T-cell (primary cell): ENCODE results near the gene SYP. TPM values are rescaled to one million over a fixed set of nuclear protein-coding genes. Genes with fewer than 3 reads are reported as not detected.

Source experiments
- ATAC-seq, 4 experiments: fragments of 200-7000 bp in 3 of 4; fragments of 150-1000 bp in 1 of 4; cut with Tn5 transposase; replicated peaks in 1 of 4; 1 replicate in 3 of 4; 2 replicates in 1 of 4; pipeline ENCODE4 v1.10.0; 2021; ENCODE audit warnings: moderate library complexity in 3 of 4, mild to moderate bottlenecking in 2 of 4, moderate number of reproducible peaks in 1 of 4
- CTCF ChIA-PET, 2 donors: fragments of 300-600 bp; sonication (Branson Sonifier 250); formaldehyde crosslinking; loops; one replicate each; lab custom pipeline; 2022; ENCODE audit warnings: antibody characterized with exemption in 2 of 2; lab: Charles Lee
- POLR2A ChIA-PET, 2 donors: fragments of 300-600 bp; sonication (Branson Sonifier 250); formaldehyde crosslinking; loops; one replicate each; lab custom pipeline; 2022; ENCODE audit warnings: antibody characterized with exemption in 2 of 2; lab: Charles Lee
- DNase-seq, 35 experiments: peaks; one replicate each; pipeline versions ENCODE4 v3.0.0 to v3.0.0-alpha.2; 2013 to 2023
- H3K27ac ChIP-seq: one replicate; pipeline ENCODE4 v1.5.1; 2013; ENCODE audit warnings: low read length
- H3K27me3 ChIP-seq, 2 experiments: replicated peaks in 1 of 2; 1 replicate in 1 of 2; 2 replicates in 1 of 2; pipeline versions ENCODE4 v1.6.1 to v1.7.0; 2013; ENCODE audit warnings: low read length in 1 of 2, mixed read lengths in 1 of 2; ENCODE audit not compliant: control insufficient read depth in 2 of 2, insufficient read depth in 2 of 2; ENCODE audit errors: extremely low read depth in 1 of 2
- H3K36me3 ChIP-seq, 2 donors: 1 replicate in 1 of 2; 2 replicates in 1 of 2; pipeline versions ENCODE4 v1.6.1 to v1.7.0; 2013; ENCODE audit warnings: low read length in 1 of 2; ENCODE audit not compliant: control insufficient read depth in 2 of 2, insufficient read depth in 1 of 2; ENCODE audit errors: extremely low read depth in 1 of 2
- H3K4me1 ChIP-seq, 2 experiments: 1 replicate in 1 of 2; 2 replicates in 1 of 2; pipeline versions ENCODE4 v1.6.1 to v1.7.0; 2013; ENCODE audit warnings: low read length in 2 of 2, mixed read lengths in 1 of 2; ENCODE audit not compliant: insufficient read depth in 2 of 2, control insufficient read depth in 1 of 2; ENCODE audit errors: extremely low read depth in 1 of 2
- H3K4me3 ChIP-seq, 2 donors: 1 replicate in 1 of 2; 2 replicates in 1 of 2; pipeline versions ENCODE4 v1.5.1 to v1.7.0; 2013; ENCODE audit warnings: mild to moderate bottlenecking in 2 of 2, low read length in 1 of 2, moderate library complexity in 1 of 2; ENCODE audit not compliant: control insufficient read depth in 1 of 2; ENCODE audit errors: extremely low read depth in 1 of 2
- H3K9me3 ChIP-seq: 2 replicates; pipeline ENCODE4 v1.7.0; 2013
- H3K27ac Mint-ChIP-seq, 2 donors: one replicate each; pipeline ENCODE4 v1.8.0; 2020 to 2021; ENCODE audit warnings: mild to moderate bottlenecking in 2 of 2, mixed read lengths in 2 of 2
- H3K27me3 Mint-ChIP-seq, 2 donors: one replicate each; pipeline ENCODE4 v1.8.0; 2021 to 2022; ENCODE audit warnings: mixed read lengths in 2 of 2
- H3K36me3 Mint-ChIP-seq: one replicate; pipeline ENCODE4 v1.8.0; 2021; ENCODE audit warnings: mixed read lengths
- H3K4me1 Mint-ChIP-seq, 3 donors: one replicate each; pipeline ENCODE4 v1.8.0; 2020 to 2022; ENCODE audit warnings: mixed read lengths in 3 of 3, mild to moderate bottlenecking in 1 of 3
- H3K4me3 Mint-ChIP-seq, 3 donors: one replicate each; pipeline ENCODE4 v1.8.0; 2020 to 2022; ENCODE audit warnings: mild to moderate bottlenecking in 3 of 3, mixed read lengths in 3 of 3, moderate library complexity in 3 of 3
- H3K9me3 Mint-ChIP-seq, 3 donors: one replicate each; pipeline ENCODE4 v1.8.0; 2020 to 2022; ENCODE audit warnings: mixed read lengths in 3 of 3
- WGBS: methylation state at CpG from one replicate; pipeline ENCODE4 v1.1.5; 2013; ENCODE audit warnings: missing lambda C conversion rate; ENCODE audit not compliant: insufficient coverage; 5-methylcytosine and 5-hydroxymethylcytosine counted together
- total RNA-seq, 35 experiments: library from RNA in 6 of 35; stranded (reverse) in 6 of 35; fragments of 120-200 nt in 1 of 35; gene quantifications; one replicate each; pipeline versions ENCODE4 v1.2.1 to v1.2.4 and lab custom pipeline; 2013 to 2026

Gene SYP
- total RNA-seq, 5 donors from 2014 or later (not counting 1 experiment from before 2014, with no cell fraction given), result 0.53 to 0.89 (median 0.70) TPM

- Mint-ChIP-seq H3K27me3 (no peaks in the 10 kb centered on the region), H3K36me3 (peaks cover 4% of the 10 kb centered on the region), H3K27ac (peak within 1 kb of the TSS; percentile 63 to 77), H3K4me1 (peaks cover 4 to 28% (median 11%) of the 10 kb centered on the region in 3 donors), H3K4me3 (peak within 1 kb of the TSS; percentile 70 to 78 (median 73)), H3K9me3 (no peaks in the 10 kb centered on the region)
- H3K4me1 ChIP-seq, result peaks cover 2 to 32% of the 10 kb centered on the region in 2 experiments
- H3K27ac ChIP-seq, result no peak within 1 kb of the TSS
- no peaks in the 10 kb centered on the region for H3K9me3 ChIP-seq
- ATAC-seq (peak; percentile 25 to 33 (median 26)), DNase-seq (peak; percentile 41 to 78 (median 61))
- ChIA-PET CTCF (interaction anchor here (0.6 to 2.0 kb wide), 4 partner anchors 21 to 613 kb away, joined by 4 to 5 read pairs (median 4); no protein-coding TSS in a partner anchor), POLR2A (no interaction called here)
- peak within 1 kb of the TSS; percentile 42 to 64 for H3K4me3 ChIP-seq
- H3K36me3 ChIP-seq, result peaks cover 0 to 3% of the 10 kb centered on the region in 2 donors
- 0% methylated on average over 11 of the region's 62 CpGs for WGBS
- no peaks in the 10 kb centered on the region for H3K27me3 ChIP-seq
Observed at GRCh38 chrX:49186125-49187027, 13.6 kb downstream of the SYP start, which contains the start of gene PRICKLE3. Gene PRICKLE3 (minus strand): TSS chrX:49186373. CDS start chrX:49186297, 76 bp downstream.

DNA sequence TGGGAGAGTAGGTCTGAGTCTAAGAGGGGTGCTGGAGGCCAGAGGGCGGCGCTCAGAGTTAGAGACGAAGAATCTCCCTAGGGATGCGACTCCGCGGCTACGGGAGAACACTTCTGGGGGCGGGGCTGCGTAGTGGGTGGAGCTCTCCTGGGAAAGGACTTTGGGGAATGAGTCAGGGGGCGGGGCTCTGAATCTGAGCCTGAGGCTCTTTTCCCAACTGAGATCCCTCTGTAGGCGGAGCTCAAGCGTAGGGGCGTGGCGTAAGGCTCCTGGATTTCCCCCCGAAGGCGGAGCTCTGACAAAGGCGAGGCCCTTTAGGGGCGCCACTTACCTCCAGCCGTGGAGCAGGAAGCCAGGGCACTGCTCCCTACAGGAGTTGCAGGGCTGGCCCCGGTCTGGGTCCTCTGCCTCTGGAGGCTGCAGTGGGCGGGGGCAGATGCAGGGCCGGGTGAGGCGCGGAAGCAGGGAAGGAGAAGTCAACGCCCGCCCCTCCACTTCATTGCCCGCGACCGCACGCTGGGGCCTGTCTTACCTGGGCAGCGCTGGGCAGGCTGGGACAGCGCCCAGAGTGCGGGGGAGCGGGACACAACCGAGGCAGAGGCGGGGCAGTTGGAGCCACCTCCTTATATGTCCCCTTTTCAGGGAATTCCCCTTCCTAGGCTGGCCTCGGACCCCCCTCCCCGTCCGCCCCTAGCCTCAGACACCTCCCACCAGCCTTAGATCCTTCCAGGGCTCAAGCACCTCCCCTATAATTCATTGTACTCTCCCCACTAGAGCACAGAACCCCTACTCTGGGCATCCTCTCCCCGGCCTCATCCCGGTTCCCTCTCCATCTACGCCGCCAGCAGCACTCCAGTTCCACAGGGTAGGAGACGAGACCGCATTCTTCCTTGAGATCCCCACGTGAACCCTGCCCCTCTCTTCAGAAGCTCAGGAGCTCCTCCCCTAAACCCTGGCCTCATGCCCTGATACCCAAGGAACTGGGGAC lies 15.4 kb downstream of the SYP start:
- H3K36me3 Mint-ChIP-seq, result peaks cover 14% of the 10 kb centered on the region
- no peaks in the 10 kb centered on the region for H3K27me3 Mint-ChIP-seq
- H3K4me1 Mint-ChIP-seq, result peaks cover 1 to 15% (median 7%) of the 10 kb centered on the region in 3 donors
- peak overlapping the region; percentile 59 to 77 for H3K27ac Mint-ChIP-seq
- Histone ChIP-seq H3K27me3 (no peaks in the 10 kb centered on the region), H3K4me3 (peak overlapping the region; percentile 11 to 64), H3K27ac (peak overlapping the region; percentile 18), H3K4me1 (peaks cover 2 to 26% of the 10 kb centered on the region in 2 experiments), H3K36me3 (peaks cover 0 to 3% of the 10 kb centered on the region in 2 donors), H3K9me3 (no peaks in the 10 kb centered on the region)
- peak; percentile 33 to 54 (median 46) for ATAC-seq
- POLR2A ChIA-PET, result no interaction called here
- peak overlapping the region; percentile 70 to 78 (median 73) for H3K4me3 Mint-ChIP-seq
- CTCF ChIA-PET, result no interaction called here
- no peaks in the 10 kb centered on the region for H3K9me3 Mint-ChIP-seq
- DNase-seq, result peak in 4 of 35 experiments; percentile 10 to 42 (median 19)
- 8% methylated on average over 22 of the region's 46 CpGs for WGBS

DNA sequence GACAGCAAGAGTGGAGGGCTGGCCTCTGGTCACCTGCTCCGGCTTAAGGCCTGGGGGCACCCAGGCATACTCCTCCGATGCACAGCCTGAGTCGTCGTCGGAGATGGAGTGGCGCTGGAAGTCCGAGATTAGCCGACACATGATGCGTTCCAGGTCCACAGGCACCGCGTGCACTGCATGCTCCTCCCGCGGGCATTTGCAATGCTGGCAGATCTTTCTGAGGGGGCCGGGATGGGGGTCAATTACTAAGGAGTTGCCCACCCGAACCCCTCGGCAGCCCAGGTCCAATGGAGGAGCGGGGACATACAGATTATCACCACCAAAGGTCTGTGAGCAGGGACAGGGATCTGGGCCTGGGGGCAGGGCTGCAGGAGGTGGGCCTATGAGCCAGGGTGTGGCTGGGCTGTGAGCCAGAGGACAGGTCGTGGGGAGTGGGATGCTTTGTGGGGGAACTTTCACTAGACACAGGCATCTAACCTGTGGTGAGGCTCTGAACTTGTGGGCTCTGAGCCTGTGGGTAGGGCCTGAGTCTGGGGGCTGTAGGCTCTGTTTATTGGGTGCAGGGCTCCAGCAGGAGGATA lies 16.2 kb downstream of the SYP start:
- POLR2A ChIA-PET, result no interaction called here
- H3K27me3 Mint-ChIP-seq, result no peaks in the 10 kb centered on the region
- Histone ChIP-seq H3K4me3 (no peak overlapping the region), H3K9me3 (no peaks in the 10 kb centered on the region), H3K27me3 (no peaks in the 10 kb centered on the region), H3K4me1 (peaks cover 2 to 26% of the 10 kb centered on the region in 2 experiments), H3K36me3 (peaks cover 0 to 5% of the 10 kb centered on the region in 2 donors), H3K27ac (no peak overlapping the region)
- peak overlapping the region in 1 of 3 donors; percentile 73 for H3K4me3 Mint-ChIP-seq
- DNase-seq, result no peak
- peaks cover 5 to 12% (median 7%) of the 10 kb centered on the region in 3 donors for H3K4me1 Mint-ChIP-seq
- H3K9me3 Mint-ChIP-seq, result no peaks in the 10 kb centered on the region
- H3K27ac Mint-ChIP-seq, result no peak overlapping the region
- peaks cover 19% of the 10 kb centered on the region for H3K36me3 Mint-ChIP-seq
- CTCF ChIA-PET, result no interaction called here
- 89% methylated on average over 4 of the region's 18 CpGs for WGBS
- ATAC-seq, result no peak

DNA sequence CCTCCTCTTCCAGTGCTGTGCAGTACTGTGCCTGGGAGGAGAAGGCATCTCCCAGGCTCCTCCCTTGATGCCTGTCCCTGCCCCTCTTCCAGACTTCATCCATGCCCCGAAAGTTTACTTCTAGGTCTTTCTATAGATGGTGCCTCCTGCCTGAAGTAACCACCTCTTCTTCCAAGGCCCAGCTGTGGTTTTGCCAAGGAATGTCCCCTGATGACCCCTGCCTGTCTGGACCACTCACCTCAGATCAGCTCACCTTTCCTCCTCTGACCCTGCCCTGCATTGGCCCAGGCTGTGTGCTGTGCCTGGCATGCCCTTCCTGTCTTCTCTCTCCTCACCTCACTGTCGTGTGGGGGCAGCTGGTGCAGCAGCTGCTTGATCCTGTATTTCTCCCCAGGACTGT lies 20.6 kb downstream of the SYP start:
- ChIA-PET CTCF (interaction anchor here in 1 of 2 donors (0.8 kb wide), 1 partner anchor 11 kb away, joined by 5 read pairs; no protein-coding TSS in a partner anchor), POLR2A (interaction anchor here in 1 of 2 donors (0.7 kb wide), 1 partner anchor 438 kb away, joined by 17 read pairs; no protein-coding TSS in a partner anchor)
- Histone ChIP-seq H3K4me3 (no peak overlapping the region), H3K27me3 (no peaks in the 10 kb centered on the region), H3K36me3 (peaks cover 5 to 15% of the 10 kb centered on the region in 2 donors), H3K9me3 (no peaks in the 10 kb centered on the region), H3K27ac (no peak overlapping the region), H3K4me1 (peaks cover 0 to 5% of the 10 kb centered on the region in 2 experiments)
- ATAC-seq (no peak), DNase-seq (no peak)
- no CpG with 5 or more reads among the region's 2 CpGs for WGBS
- Mint-ChIP-seq H3K4me1 (peaks cover 0 to 18% (median 11%) of the 10 kb centered on the region in 3 donors), H3K27ac (no peak overlapping the region), H3K27me3 (no peaks in the 10 kb centered on the region), H3K9me3 (no peaks in the 10 kb centered on the region), H3K36me3 (peaks cover 29% of the 10 kb centered on the region), H3K4me3 (no peak overlapping the region)

GRCh38 chrX:49178537-49178936 lies 21.5 kb downstream of the SYP start:
- H3K27me3 ChIP-seq, result no peaks in the 10 kb centered on the region
- no peak overlapping the region for H3K27ac ChIP-seq
- Mint-ChIP-seq H3K4me1 (peaks cover 0 to 20% (median 11%) of the 10 kb centered on the region in 3 donors), H3K4me3 (no peak overlapping the region), H3K27me3 (no peaks in the 10 kb centered on the region), H3K9me3 (no peaks in the 10 kb centered on the region), H3K36me3 (peaks cover 32% of the 10 kb centered on the region), H3K27ac (no peak overlapping the region)
- no peak for ATAC-seq
- H3K4me1 ChIP-seq, result peaks cover 0 to 5% of the 10 kb centered on the region in 2 experiments
- peaks cover 5 to 21% of the 10 kb centered on the region in 2 donors for H3K36me3 ChIP-seq
- WGBS, result no CpG with 5 or more reads among the region's 3 CpGs
- no peaks in the 10 kb centered on the region for H3K9me3 ChIP-seq
- ChIA-PET CTCF (interaction anchor here in 1 of 2 donors (0.8 kb wide), 1 partner anchor 10 kb away, joined by 5 read pairs; no protein-coding TSS in a partner anchor), POLR2A (interaction anchor here in 1 of 2 donors (0.5 kb wide), 1 partner anchor 186 kb away, joined by 3 read pairs; no protein-coding TSS in a partner anchor)
- no peak for DNase-seq
- H3K4me3 ChIP-seq, result no peak overlapping the region
